IPS-11a (cell line): ENCODE measurements around the gene RASL10B.

Source experiments
- H3K4me3 ChIP-seq: one replicate; pipeline ENCODE4 v1.5.1; 2013; ENCODE audit warnings: low read depth, low read length, control low read depth

RASL10B gene

GRCh38 chr17:35791681-35792350 is 60.4 kb downstream of the RASL10B start:
- H3K4me3 ChIP-seq: no peak overlapping the region
